ENCODE measurements around the gene ACTL8. TPM values are rescaled to one million over a fixed set of nuclear protein-coding genes. Genes with fewer than 3 reads are reported as not detected.
A peak's percentile ranks its signal among the peaks of the same experiment; 100 is the strongest.

The ACTL8 gene
- not detected for total RNA-seq
- long read RNA-seq = 0 reads

DNA sequence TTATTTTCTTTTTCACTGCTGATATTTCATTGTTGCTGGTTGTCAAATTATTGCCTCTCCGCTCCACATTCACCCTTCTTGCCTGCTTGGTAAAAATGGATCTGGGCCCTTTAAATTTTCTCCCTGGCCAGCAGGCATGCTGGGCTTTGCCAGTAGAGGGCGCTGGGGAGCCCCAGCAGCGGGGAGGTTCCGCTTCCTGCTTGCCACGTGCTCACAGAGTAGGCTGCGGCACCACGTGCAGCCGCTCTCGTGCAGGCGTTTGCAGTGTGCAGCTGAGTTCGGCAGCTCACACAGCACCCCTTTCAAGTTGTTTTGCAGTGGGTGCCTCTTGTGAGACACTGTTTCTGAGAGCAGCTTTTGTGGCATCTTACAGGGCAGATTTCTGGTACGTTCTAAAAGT lies at the start of gene ACTL8:
Gene ACTL8 (plus strand): TSS at position 214 of the 400 bp plus-strand sequence. CDS start 67,676 bp downstream, outside the sequence.
- DNase-seq (no peak), ATAC-seq (no peak)
- intact Hi-C loops (cut with micrococcal nuclease) = no loop called here

DNA sequence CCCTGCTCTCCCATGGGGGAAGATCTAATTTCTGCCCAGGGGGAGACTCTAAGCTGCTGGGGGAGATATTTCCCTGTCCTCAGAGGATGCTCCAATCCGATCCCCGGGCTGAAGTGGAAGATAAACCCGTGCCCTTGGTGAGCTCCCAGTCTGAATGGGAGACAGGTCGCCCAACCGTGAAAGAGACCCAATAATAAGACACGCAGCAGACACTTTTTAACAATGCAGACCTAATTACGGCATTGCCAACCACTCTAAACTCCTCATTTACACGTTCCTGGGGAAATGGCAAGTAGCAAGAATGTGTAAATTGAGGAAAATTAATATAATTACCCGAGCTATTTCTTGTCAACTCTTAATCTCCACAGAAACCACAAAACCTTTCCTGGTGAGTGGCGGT lies 48.7 kb upstream of the ACTL8 start:
- intact Hi-C loops (cut with micrococcal nuclease) = no loop called here
- DNase-seq (no peak), ATAC-seq (no peak)

DNA sequence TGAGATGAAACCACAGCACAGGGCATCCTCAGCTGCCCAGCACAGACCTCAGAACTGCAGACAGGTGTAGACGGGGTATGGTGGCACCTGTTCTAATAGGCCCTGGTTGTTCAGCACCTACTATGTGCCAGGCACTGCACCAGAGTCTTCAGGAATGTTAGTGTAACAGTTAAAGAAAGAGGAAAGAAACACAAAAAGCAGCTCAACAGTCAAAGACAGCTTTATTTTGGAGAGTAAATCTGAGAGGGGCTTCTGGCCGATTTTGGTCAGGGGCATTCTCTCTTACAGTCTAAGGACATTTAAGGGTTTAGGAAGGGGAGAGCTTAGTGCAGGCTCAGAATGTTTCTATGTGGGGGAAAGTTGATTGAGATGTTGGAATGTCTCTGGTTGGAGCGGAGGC lies 45.2 kb upstream of the ACTL8 start:
- DNase-seq (no peak), ATAC-seq (no peak)
- intact Hi-C loops (cut with micrococcal nuclease) = no loop called here

GRCh38 chr1:17710889-17711576 lies 44.1 kb upstream of the ACTL8 start:
- ATAC-seq (no peak), DNase-seq (no peak)
- intact Hi-C loops (cut with micrococcal nuclease) = no loop called here

GRCh38 chr1:17711577-17711910 lies 43.6 kb upstream of the ACTL8 start:
- intact Hi-C loops (cut with micrococcal nuclease) = no loop called here
- ATAC-seq (no peak), DNase-seq (no peak)

DNA sequence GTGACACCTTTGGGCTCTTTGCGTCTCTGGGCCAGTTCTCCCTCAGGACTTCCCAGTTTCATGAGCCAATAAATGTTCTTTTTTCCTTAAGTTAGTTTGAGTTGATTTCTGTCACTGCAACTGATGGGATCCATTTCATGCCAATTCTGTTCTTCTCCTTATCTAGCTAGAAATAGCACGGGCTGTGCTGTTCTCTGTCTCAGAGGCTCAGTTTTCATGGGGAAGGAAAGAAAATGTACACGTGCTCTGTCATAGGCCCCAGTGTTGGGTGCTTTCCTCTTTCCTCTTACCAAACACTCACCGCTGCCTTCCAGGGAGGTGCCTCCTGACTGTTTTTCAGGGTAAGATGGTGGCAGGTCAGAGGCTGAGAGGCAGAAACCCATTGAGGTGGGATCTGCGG lies 43.2 kb upstream of the ACTL8 start:
- DNase-seq = no peak
- intact Hi-C loops (cut with micrococcal nuclease) = no loop called here
- peak; percentile 63 for ATAC-seq

- DNase-seq (no peak), ATAC-seq (no peak)
- intact Hi-C loops (cut with micrococcal nuclease) = no loop called here
These were observed 41.1 kb upstream of the ACTL8 start for GRCh38 chr1:17713993-17714392.

GRCh38 chr1:17717594-17718535 lies 37.3 kb upstream of the ACTL8 start:
- DNase-seq (no peak), ATAC-seq (no peak)
- intact Hi-C loops (cut with micrococcal nuclease) = no loop called here

GRCh38 chr1:17719874-17720273 lies 35.3 kb upstream of the ACTL8 start:
- intact Hi-C loops (cut with micrococcal nuclease) = no loop called here
- ATAC-seq = no peak
- DNase-seq = no peak

GRCh38 chr1:17721444-17721843 lies 33.7 kb upstream of the ACTL8 start:
- DNase-seq (no peak), ATAC-seq (no peak)
- intact Hi-C loops (cut with micrococcal nuclease) = no loop called here

- intact Hi-C loops (cut with micrococcal nuclease) = no loop called here
- DNase-seq = no peak
- ATAC-seq = no peak
These were observed 31.4 kb upstream of the ACTL8 start for GRCh38 chr1:17723684-17724083.

DNA sequence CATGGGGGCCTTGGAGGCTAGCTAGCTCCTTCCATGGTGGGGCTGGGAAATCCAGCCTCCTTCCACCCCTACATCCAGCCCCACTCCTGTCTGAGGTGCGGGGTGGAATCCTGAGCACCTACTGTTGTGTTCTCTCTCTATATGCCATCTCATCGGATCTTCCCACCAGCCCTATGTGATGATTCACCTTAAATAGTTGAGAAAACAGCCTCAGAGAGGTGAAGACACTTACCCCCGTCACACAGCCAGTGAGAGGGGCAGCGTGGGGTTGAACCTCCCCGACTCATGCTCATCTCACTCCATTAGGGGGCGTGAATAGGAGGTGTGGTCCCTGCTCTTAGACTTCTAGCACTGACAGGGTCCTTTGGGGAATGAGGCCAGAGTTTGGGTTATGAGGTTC lies 31.0 kb upstream of the ACTL8 start:
- intact Hi-C loops (cut with micrococcal nuclease) = no loop called here
- DNase-seq = no peak
- no peak for ATAC-seq

DNA sequence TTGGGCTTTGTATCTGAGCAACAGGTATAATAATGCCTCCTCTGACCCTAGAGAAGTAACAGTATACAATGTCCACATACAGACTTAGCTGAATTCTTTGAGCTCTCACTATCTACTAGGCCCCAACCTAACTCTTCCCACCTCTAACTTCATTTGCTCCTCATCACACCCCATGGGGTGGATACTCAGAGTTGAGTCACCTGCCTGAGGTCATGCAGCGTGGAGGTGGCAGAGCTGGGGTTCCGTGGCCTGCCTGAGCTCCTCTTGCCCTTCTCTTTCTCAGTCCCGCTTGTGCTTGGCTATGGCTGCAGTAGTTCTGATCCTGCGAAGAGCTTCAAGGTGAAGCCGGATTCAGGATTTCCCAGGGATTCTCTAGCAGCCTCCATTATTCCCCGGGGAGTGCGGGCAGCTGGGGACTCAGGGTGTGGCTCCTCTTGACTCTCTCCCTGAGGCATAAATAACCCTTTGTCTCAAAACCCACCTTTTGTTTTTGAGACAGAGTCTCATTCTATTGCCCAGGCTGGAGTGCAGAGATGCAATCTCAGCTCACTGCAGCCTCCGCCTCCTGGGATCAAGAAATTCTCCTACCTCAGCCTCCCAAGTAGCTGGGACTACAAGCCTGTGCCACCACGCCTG lies 29.9 kb upstream of the ACTL8 start:
- intact Hi-C loops (cut with micrococcal nuclease) = no loop called here
- DNase-seq = no peak
- no peak for ATAC-seq

DNA sequence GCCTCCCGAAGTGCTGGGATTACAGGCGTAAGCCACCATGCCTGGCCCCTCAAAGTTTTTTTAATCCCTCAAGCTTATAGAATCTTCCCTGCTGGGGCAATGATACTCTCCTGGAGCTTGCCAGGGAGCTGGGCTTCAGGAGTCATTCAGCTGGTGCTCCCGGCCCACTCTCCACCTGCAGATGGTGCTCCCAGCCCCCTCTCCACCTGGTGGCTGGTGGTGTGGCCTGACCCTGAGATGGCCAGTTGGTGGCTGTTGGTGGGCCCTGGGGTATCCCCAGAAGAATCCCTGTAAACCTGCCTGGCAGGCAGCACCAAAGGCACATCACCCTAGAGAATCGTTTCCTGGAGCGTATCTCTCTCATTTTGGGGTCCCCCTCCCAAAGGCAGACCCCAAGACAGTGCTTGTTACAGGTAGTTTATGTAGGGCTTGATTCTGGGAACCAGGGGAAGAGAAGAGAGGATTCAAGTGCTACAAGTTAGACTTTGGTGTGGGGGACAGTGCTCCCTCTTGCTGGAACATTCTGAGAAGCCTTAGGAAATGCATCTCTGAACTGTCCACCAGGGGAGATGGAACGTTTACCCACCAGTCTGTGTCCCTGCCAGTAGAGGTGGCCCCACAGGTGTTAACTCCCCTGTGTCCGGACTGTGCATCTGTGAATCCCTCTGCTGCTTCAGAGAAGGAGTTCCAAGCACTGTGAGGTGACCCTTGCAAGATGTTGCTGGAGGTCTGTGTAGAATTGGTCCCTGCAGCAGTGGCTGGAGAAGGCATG lies 29.1 kb upstream of the ACTL8 start:
- no peak for DNase-seq
- intact Hi-C loops (cut with micrococcal nuclease) = no loop called here
- ATAC-seq = no peak

- DNase-seq = no peak
- ATAC-seq = no peak
- intact Hi-C loops (cut with micrococcal nuclease) = no loop called here
These were observed 26.9 kb upstream of the ACTL8 start for GRCh38 chr1:17728123-17728712.

- DNase-seq = no peak
- intact Hi-C loops (cut with micrococcal nuclease) = no loop called here
- ATAC-seq = no peak
These were observed 25.9 kb upstream of the ACTL8 start for GRCh38 chr1:17729248-17729647.

- intact Hi-C loops (cut with micrococcal nuclease) = no loop called here
- no peak for ATAC-seq
- DNase-seq = no peak
These were observed 25.2 kb upstream of the ACTL8 start for GRCh38 chr1:17729909-17730308.

DNA sequence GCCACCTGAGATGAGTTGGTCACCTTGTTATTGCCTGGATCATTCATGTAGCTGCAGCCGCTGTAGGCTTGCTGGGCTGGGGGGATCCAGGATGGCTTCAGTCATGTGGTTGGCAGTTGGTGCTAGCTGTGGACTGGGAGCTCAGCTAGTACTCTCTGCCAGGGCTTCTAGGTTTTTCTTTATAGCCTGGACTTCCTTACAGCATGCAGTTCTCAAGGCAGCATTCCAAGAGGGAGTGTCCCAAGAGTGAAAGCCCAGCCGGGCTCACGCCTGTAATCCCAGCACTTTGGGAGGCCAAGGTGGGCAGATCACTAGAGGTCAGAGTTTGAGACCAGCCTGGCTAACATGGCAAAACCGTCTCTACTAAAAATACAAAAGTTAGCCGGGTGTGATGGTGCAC lies 23.7 kb upstream of the ACTL8 start:
- ATAC-seq = no peak
- intact Hi-C loops (cut with micrococcal nuclease) = no loop called here
- no peak for DNase-seq

DNA sequence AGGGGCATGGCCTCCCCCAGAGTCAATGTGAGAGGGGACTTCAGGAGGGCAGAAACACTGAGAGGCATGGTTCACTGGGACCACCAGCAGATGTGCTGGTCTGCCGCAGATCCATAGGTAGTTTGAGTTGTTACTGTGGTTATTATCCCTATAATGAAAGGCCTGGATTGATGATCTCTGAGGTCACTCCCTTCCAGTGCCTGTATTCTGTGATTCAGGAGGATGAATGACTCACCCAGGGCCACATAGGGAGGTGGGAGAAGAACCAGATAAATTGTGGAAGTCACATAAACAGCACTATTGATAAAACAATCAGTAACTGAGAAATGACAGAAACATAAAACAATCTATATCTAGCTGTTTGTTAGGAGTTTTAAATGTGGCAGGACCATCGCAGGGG lies 22.7 kb upstream of the ACTL8 start:
- intact Hi-C loops (cut with micrococcal nuclease) = no loop called here
- no peak for DNase-seq
- no peak for ATAC-seq

All from left ventricle myocardium superior (tissue), 1 donor.